ENCODE measurements around the gene GNMT.

- TF ChIP-seq POLR2AphosphoS5 (IDR thresholded peaks at IDR 0.05; ENCODE audit: low read depth, low read length) (no peak), POLR2A (IDR thresholded peaks at IDR 0.05; ENCODE audit: low read depth, low read length) (no peak)
These were observed 52.7 kb downstream of the GNMT start for GRCh38 chr6:43013097-43013842.

Measured in GM12891 (cell line).